Measurements from ENCODE around the gene SF3A1. TPM values are rescaled to one million over a fixed set of nuclear protein-coding genes. Genes with fewer than 3 reads are reported as not detected.

The SF3A1 gene
- total RNA-seq, 1 experiment from 2014 or later = 272 TPM

DNA sequence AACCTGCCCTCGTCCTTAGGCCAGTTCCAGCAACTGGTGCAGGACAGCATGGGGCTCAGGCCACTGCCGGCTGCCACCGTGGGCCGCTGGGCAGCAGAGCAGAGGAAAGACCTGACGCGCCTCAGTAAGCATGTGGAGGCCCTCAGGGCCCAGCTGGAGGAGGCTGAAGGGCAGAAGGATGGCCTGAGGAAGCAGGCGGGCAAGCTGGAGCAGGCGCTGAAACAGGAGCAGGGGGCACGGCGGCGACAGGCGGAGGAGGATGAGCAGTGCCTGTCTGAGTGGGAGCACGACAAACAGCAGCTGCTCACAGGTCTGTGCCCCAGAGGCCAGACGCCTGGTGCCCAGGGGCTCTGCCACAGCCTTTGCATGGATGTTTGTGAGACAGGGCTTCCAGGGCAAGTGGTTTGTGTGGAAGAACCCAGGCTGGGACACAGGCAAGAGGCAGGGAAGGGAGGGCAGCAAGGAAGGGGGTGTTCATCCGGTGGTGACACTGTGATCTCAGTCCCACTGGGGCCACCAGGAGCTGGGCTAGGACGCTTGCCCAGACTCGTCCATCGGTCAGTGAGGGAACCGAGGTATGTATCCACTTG, 14.0 kb upstream of the SF3A1 start:
- Mint-ChIP-seq H3K4me1 (0 out of 2 replicates have a peak, but pooled peaks cover 3% of the 10 kb centered on the region), H3K27ac (0 out of 2 replicates have a peak overlapping the region, but pooled peaks have one; percentile 27), H3K4me3 (no peak overlapping the region), H3K36me3 (no peaks in the 10 kb centered on the region), H3K27me3 (ENCODE audit: low read depth) (no peaks in the 10 kb centered on the region), H3K9me3 (no peaks in the 10 kb centered on the region)
- ChIA-PET CTCF (no interaction called here), POLR2A (no interaction called here)
- no peak for DNase-seq (ENCODE audit: low spot score)
- ATAC-seq = no peak
- TF ChIP-seq, protein P1, sequence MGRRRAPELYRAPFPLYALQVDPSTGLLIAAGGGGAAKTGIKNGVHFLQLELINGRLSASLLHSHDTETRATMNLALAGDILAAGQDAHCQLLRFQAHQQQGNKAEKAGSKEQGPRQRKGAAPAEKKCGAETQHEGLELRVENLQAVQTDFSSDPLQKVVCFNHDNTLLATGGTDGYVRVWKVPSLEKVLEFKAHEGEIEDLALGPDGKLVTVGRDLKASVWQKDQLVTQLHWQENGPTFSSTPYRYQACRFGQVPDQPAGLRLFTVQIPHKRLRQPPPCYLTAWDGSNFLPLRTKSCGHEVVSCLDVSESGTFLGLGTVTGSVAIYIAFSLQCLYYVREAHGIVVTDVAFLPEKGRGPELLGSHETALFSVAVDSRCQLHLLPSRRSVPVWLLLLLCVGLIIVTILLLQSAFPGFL (CRISPR knock-in tag; IDR thresholded peaks at IDR 0.05; ENCODE audit: borderline replicate concordance) = no peak
- TF ChIP-seq, protein P2, sequence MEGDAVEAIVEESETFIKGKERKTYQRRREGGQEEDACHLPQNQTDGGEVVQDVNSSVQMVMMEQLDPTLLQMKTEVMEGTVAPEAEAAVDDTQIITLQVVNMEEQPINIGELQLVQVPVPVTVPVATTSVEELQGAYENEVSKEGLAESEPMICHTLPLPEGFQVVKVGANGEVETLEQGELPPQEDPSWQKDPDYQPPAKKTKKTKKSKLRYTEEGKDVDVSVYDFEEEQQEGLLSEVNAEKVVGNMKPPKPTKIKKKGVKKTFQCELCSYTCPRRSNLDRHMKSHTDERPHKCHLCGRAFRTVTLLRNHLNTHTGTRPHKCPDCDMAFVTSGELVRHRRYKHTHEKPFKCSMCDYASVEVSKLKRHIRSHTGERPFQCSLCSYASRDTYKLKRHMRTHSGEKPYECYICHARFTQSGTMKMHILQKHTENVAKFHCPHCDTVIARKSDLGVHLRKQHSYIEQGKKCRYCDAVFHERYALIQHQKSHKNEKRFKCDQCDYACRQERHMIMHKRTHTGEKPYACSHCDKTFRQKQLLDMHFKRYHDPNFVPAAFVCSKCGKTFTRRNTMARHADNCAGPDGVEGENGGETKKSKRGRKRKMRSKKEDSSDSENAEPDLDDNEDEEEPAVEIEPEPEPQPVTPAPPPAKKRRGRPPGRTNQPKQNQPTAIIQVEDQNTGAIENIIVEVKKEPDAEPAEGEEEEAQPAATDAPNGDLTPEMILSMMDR (IDR thresholded peaks at IDR 0.05) = no peak
- TF ChIP-seq, protein P3, sequence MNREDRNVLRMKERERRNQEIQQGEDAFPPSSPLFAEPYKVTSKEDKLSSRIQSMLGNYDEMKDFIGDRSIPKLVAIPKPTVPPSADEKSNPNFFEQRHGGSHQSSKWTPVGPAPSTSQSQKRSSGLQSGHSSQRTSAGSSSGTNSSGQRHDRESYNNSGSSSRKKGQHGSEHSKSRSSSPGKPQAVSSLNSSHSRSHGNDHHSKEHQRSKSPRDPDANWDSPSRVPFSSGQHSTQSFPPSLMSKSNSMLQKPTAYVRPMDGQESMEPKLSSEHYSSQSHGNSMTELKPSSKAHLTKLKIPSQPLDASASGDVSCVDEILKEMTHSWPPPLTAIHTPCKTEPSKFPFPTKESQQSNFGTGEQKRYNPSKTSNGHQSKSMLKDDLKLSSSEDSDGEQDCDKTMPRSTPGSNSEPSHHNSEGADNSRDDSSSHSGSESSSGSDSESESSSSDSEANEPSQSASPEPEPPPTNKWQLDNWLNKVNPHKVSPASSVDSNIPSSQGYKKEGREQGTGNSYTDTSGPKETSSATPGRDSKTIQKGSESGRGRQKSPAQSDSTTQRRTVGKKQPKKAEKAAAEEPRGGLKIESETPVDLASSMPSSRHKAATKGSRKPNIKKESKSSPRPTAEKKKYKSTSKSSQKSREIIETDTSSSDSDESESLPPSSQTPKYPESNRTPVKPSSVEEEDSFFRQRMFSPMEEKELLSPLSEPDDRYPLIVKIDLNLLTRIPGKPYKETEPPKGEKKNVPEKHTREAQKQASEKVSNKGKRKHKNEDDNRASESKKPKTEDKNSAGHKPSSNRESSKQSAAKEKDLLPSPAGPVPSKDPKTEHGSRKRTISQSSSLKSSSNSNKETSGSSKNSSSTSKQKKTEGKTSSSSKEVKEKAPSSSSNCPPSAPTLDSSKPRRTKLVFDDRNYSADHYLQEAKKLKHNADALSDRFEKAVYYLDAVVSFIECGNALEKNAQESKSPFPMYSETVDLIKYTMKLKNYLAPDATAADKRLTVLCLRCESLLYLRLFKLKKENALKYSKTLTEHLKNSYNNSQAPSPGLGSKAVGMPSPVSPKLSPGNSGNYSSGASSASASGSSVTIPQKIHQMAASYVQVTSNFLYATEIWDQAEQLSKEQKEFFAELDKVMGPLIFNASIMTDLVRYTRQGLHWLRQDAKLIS (CRISPR knock-in tag; IDR thresholded peaks at IDR 0.05; ENCODE audit: borderline replicate concordance) = no peak
- TF ChIP-seq ATF1 (CRISPR knock-in tag; IDR thresholded peaks at IDR 0.05) = no peak
- TF ChIP-seq PRRX2 (CRISPR knock-in tag; IDR thresholded peaks at IDR 0.05) = no peak
- TF ChIP-seq ZNF263 (CRISPR knock-in tag; IDR thresholded peaks at IDR 0.05; ENCODE audit: low read depth) = no peak
- TF ChIP-seq MYBL2 (CRISPR knock-in tag; IDR thresholded peaks at IDR 0.05) = no peak
- TF ChIP-seq, protein P4, sequence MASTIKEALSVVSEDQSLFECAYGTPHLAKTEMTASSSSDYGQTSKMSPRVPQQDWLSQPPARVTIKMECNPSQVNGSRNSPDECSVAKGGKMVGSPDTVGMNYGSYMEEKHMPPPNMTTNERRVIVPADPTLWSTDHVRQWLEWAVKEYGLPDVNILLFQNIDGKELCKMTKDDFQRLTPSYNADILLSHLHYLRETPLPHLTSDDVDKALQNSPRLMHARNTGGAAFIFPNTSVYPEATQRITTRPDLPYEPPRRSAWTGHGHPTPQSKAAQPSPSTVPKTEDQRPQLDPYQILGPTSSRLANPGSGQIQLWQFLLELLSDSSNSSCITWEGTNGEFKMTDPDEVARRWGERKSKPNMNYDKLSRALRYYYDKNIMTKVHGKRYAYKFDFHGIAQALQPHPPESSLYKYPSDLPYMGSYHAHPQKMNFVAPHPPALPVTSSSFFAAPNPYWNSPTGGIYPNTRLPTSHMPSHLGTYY (CRISPR knock-in tag; IDR thresholded peaks at IDR 0.05) = no peak
- no peak for TF ChIP-seq GTF2I (CRISPR knock-in tag; conservative IDR thresholded peaks at IDR 0.05)
- TF ChIP-seq ZNF219 (CRISPR knock-in tag; IDR thresholded peaks at IDR 0.05; ENCODE audit: borderline replicate concordance) = no peak
- TF ChIP-seq, protein P5, sequence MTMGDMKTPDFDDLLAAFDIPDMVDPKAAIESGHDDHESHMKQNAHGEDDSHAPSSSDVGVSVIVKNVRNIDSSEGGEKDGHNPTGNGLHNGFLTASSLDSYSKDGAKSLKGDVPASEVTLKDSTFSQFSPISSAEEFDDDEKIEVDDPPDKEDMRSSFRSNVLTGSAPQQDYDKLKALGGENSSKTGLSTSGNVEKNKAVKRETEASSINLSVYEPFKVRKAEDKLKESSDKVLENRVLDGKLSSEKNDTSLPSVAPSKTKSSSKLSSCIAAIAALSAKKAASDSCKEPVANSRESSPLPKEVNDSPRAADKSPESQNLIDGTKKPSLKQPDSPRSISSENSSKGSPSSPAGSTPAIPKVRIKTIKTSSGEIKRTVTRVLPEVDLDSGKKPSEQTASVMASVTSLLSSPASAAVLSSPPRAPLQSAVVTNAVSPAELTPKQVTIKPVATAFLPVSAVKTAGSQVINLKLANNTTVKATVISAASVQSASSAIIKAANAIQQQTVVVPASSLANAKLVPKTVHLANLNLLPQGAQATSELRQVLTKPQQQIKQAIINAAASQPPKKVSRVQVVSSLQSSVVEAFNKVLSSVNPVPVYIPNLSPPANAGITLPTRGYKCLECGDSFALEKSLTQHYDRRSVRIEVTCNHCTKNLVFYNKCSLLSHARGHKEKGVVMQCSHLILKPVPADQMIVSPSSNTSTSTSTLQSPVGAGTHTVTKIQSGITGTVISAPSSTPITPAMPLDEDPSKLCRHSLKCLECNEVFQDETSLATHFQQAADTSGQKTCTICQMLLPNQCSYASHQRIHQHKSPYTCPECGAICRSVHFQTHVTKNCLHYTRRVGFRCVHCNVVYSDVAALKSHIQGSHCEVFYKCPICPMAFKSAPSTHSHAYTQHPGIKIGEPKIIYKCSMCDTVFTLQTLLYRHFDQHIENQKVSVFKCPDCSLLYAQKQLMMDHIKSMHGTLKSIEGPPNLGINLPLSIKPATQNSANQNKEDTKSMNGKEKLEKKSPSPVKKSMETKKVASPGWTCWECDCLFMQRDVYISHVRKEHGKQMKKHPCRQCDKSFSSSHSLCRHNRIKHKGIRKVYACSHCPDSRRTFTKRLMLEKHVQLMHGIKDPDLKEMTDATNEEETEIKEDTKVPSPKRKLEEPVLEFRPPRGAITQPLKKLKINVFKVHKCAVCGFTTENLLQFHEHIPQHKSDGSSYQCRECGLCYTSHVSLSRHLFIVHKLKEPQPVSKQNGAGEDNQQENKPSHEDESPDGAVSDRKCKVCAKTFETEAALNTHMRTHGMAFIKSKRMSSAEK (CRISPR knock-in tag; IDR thresholded peaks at IDR 0.05; ENCODE audit: borderline replicate concordance) = no peak
- TF ChIP-seq OVOL2 (CRISPR knock-in tag; IDR thresholded peaks at IDR 0.05; ENCODE audit: borderline replicate concordance) = no peak
